Gastrocnemius medialis (tissue), 4 donors: Measurements from ENCODE around the gene MELTF.

Experiments used
- POLR2A ChIP-seq, 2 donors: fragments of 450-650 bp; IDR thresholded peaks; one replicate each; pipeline ENCODE4 v1.6.1; 2017; ENCODE audit warnings: antibody characterized with exemption in 2 of 2, mild to moderate bottlenecking in 2 of 2, moderate library complexity in 2 of 2
- TF ChIP-seq, protein P1 (sequence below), 5 experiments: fragments of 450-650 bp in 3 of 5; fragments of 200-600 bp in 2 of 5; sonication (generic) in 2 of 5; IDR thresholded peaks in 4 of 5; conservative IDR thresholded peaks in 1 of 5; 1 replicate in 4 of 5; 2 replicates in 1 of 5; pipeline ENCODE4 v1.5.1; 2016 to 2019; ENCODE audit warnings: antibody characterized with exemption in 5 of 5, mild to moderate bottlenecking in 3 of 5, moderate library complexity in 3 of 5

DNA sequence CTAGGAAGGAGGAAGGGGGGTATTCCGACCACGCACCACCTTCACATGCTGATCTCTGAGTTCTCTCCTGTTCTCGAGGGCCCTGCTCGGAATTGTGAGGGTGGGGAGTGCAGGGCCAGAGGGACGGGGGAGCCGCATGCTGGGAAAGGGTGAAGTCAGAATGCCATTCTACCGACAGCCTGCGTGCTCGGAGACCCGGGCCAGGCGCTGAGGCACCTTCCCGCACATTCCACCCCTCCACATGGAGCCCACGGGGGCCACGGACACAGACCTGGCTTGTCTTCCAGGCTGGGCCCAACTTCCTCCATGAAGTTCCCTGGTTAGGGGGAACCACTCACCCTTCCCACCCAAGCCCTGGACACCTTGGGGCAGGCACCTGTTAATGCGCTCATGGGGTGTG, 32.3 kb downstream of the MELTF start:
- TF ChIP-seq, protein P1, sequence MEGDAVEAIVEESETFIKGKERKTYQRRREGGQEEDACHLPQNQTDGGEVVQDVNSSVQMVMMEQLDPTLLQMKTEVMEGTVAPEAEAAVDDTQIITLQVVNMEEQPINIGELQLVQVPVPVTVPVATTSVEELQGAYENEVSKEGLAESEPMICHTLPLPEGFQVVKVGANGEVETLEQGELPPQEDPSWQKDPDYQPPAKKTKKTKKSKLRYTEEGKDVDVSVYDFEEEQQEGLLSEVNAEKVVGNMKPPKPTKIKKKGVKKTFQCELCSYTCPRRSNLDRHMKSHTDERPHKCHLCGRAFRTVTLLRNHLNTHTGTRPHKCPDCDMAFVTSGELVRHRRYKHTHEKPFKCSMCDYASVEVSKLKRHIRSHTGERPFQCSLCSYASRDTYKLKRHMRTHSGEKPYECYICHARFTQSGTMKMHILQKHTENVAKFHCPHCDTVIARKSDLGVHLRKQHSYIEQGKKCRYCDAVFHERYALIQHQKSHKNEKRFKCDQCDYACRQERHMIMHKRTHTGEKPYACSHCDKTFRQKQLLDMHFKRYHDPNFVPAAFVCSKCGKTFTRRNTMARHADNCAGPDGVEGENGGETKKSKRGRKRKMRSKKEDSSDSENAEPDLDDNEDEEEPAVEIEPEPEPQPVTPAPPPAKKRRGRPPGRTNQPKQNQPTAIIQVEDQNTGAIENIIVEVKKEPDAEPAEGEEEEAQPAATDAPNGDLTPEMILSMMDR (IDR thresholded peaks at IDR 0.05 in 4 of 5, conservative IDR thresholded peaks at IDR 0.05 in 1 of 5): no peak
- no peak for TF ChIP-seq POLR2A (IDR thresholded peaks at IDR 0.05)
